Colonic mucosa (tissue), 4 donors: Measurements from ENCODE around the gene TXLNA. TPM values are rescaled to one million over a fixed set of nuclear protein-coding genes. Genes with fewer than 3 reads are reported as not detected.
"Not testable (repeated sequence)": the region's sequence is repeated elsewhere in the genome, so short reads cannot be mapped to it uniquely, and the experiment has no call there.

ENCODE experiments used
- DNase-seq: peaks from one replicate; pipeline ENCODE4 v3.0.0-alpha.2; 2020
- H3K27ac ChIP-seq: fragments of 200-600 bp; one replicate; pipeline ENCODE4 v1.8.0; 2021
- H3K27me3 ChIP-seq: fragments of 200-600 bp; one replicate; pipeline ENCODE4 v1.8.0; 2021
- H3K36me3 ChIP-seq: fragments of 200-600 bp; one replicate; pipeline ENCODE4 v1.8.0; 2021
- H3K4me1 ChIP-seq: fragments of 200-600 bp; one replicate; pipeline ENCODE4 v1.8.0; 2021; ENCODE audit warnings: mild to moderate bottlenecking
- H3K4me3 ChIP-seq: fragments of 200-600 bp; one replicate; pipeline ENCODE4 v1.8.0; 2021
- H3K9ac ChIP-seq, 2 donors: one replicate each; pipeline ENCODE4 v1.7.0; 2013; ENCODE audit warnings: control low read depth in 2 of 2, low read depth in 2 of 2, low read length in 2 of 2
- H3K9me3 ChIP-seq: fragments of 200-600 bp; one replicate; pipeline ENCODE4 v1.8.0; 2021
- CTCF ChIP-seq: fragments of 200-600 bp; IDR thresholded peaks from one replicate; pipeline ENCODE4 v1.8.0; 2022; ENCODE audit warnings: antibody characterized with exemption, mild to moderate bottlenecking
- intact Hi-C: fragments of 100-400 bp; cut with DNase I; formaldehyde crosslinking; loops from one replicate; pipeline ENCODE4 v1.14.1; 2022
- total RNA-seq, 2 donors: library from RNA; stranded (reverse); fragmentation: NEBNext Ultra II Directional in 1 of 2; extraction: Animal tissue kit (Norgen Biotek cat#: 25700) in 1 of 2; gene quantifications; one replicate each; pipeline ENCODE4 v1.2.1, GENCODE V29; 2021
- donor health status: healthy.
- donor health status: DM: no; HTN: no; CAD: no.
- donor health status: DM: no; HTN: no; CAD: no.

Gene TXLNA
- total RNA-seq = 10 to 100 TPM; 32.5 to 47.7 TPM

GRCh38 chr1:32179443-32180185, at the start of gene TXLNA:
Gene TXLNA, plus strand, starts transcription at chr1:32179675. Its CDS starts 671 bp downstream, at chr1:32180346.
- intact Hi-C loops = no loop called here
- no peak for TF ChIP-seq CTCF
- Histone ChIP-seq H3K27me3 (no peaks in the 10 kb centered on the region), H3K27ac (peak within 1 kb of the TSS; percentile 88), H3K9me3 (no peaks in the 10 kb centered on the region), H3K4me3 (peak within 1 kb of the TSS; percentile 63), H3K4me1 (peaks cover 6% of the 10 kb centered on the region), H3K9ac (peak within 1 kb of the TSS; percentile 72 to 89), H3K36me3 (peaks cover 2% of the 10 kb centered on the region)
- DNase-seq = peak; percentile 96

- H3K27me3 ChIP-seq, H3K4me3 ChIP-seq, H3K9ac ChIP-seq, DNase-seq, intact Hi-C loops, H3K9me3 ChIP-seq, H3K4me1 ChIP-seq, H3K27ac ChIP-seq, H3K36me3 ChIP-seq: not testable (repeated sequence)
These were observed 45.6 kb upstream of the TXLNA start for GRCh38 chr1:32133950-32134280.

GRCh38 chr1:32137111-32137510, 42.4 kb upstream of the TXLNA start:
- H3K27me3 ChIP-seq = no peaks in the 10 kb centered on the region

GRCh38 chr1:32138965-32139364, 40.5 kb upstream of the TXLNA start:
- Histone ChIP-seq H3K9ac (no peak overlapping the region), H3K4me3 (no peak overlapping the region), H3K9me3 (no peaks in the 10 kb centered on the region), H3K27me3 (no peaks in the 10 kb centered on the region), H3K27ac (no peak overlapping the region), H3K4me1 (no peaks in the 10 kb centered on the region), H3K36me3 (no peaks in the 10 kb centered on the region)
- intact Hi-C loops = no loop called here
- no peak for TF ChIP-seq CTCF
- no peak for DNase-seq

More at GRCh38 chr1:32137111-32137510, 42.4 kb upstream of the TXLNA start:
- Histone ChIP-seq H3K9me3 (no peaks in the 10 kb centered on the region), H3K4me3 (no peak overlapping the region), H3K9ac (no peak overlapping the region), H3K4me1 (no peaks in the 10 kb centered on the region), H3K36me3 (no peaks in the 10 kb centered on the region), H3K27ac (no peak overlapping the region)
- DNase-seq = no peak
- intact Hi-C loops = no loop called here
- TF ChIP-seq CTCF = no peak

GRCh38 chr1:32142446-32143301, 36.8 kb upstream of the TXLNA start:
- peak; percentile 20 for DNase-seq

GRCh38 chr1:32143302-32143695, 36.2 kb upstream of the TXLNA start:
- H3K36me3 ChIP-seq, intact Hi-C loops, H3K27ac ChIP-seq, H3K9ac ChIP-seq, H3K4me3 ChIP-seq, H3K9me3 ChIP-seq, H3K27me3 ChIP-seq, DNase-seq, H3K4me1 ChIP-seq: not testable (repeated sequence)

More at GRCh38 chr1:32142446-32143301, 36.8 kb upstream of the TXLNA start:
- Histone ChIP-seq H3K27ac (no peak overlapping the region), H3K9ac (peak overlapping the region in 1 of 2 donors; percentile 12), H3K36me3 (no peaks in the 10 kb centered on the region), H3K9me3 (no peaks in the 10 kb centered on the region), H3K4me1 (no peaks in the 10 kb centered on the region), H3K4me3 (no peak overlapping the region), H3K27me3 (no peaks in the 10 kb centered on the region)
- TF ChIP-seq CTCF = no peak
- intact Hi-C loops = no loop called here
